GM12875 (cell line): ENCODE measurements around the gene ABHD4.

Experiments
- H3K4me3 ChIP-seq: one replicate; pipeline ENCODE4 v1.5.1; 2011; ENCODE audit warnings: low read depth, low read length, control low read depth
- TF ChIP-seq, protein P1 (sequence below): IDR thresholded peaks from 2 replicates; pipeline ENCODE4 v1.5.1; 2011; ENCODE audit warnings: low read depth, mild to moderate bottlenecking, control low read depth, inconsistent platforms, low read length, moderate library complexity, borderline replicate concordance; ENCODE audit not compliant: insufficient read depth

Gene ABHD4, protein sequence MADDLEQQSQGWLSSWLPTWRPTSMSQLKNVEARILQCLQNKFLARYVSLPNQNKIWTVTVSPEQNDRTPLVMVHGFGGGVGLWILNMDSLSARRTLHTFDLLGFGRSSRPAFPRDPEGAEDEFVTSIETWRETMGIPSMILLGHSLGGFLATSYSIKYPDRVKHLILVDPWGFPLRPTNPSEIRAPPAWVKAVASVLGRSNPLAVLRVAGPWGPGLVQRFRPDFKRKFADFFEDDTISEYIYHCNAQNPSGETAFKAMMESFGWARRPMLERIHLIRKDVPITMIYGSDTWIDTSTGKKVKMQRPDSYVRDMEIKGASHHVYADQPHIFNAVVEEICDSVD

DNA sequence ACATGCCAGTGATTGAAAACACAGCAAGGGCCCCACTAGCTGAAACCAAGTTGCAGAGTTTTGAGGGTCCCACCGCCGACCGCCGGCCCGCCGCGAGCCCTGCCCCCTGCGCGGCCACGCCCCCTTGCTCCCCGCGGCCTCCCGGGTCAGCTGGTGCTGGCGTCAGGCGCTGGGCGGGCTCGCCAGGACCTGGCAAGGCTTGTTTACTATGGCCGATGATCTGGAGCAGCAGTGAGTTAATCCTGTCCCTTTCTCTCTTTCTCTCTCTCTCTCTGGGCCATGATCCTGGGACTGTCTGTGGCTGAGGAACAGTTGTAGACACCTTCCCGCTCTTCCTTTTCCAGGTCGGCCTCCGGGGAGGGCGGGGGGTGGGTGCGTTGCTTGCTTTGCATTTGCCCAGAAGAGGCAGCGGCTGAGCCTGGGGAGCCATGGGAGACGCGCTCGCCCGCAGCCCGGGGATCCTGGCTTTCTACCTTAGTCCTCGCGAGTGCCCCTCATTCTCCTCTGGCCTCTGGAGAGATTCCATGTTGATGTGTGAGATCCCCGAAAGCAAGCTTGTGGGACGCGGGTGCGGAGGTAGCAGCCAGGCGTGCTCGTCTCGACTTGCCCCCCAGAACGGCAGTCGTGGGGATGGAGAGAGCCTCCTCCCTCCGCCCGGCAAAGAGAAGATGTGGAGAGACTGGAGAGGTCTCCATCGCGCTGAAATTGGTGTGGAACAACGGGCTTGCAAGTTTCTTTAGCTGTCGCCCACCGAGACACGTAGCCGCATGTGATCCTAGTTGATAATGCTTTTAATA, at the start of gene ABHD4:
TSS of gene ABHD4 (plus strand) at position 202 of the 797 bp plus-strand sequence. CDS start at position 209, 7 bp downstream.
- TF ChIP-seq, protein P1, sequence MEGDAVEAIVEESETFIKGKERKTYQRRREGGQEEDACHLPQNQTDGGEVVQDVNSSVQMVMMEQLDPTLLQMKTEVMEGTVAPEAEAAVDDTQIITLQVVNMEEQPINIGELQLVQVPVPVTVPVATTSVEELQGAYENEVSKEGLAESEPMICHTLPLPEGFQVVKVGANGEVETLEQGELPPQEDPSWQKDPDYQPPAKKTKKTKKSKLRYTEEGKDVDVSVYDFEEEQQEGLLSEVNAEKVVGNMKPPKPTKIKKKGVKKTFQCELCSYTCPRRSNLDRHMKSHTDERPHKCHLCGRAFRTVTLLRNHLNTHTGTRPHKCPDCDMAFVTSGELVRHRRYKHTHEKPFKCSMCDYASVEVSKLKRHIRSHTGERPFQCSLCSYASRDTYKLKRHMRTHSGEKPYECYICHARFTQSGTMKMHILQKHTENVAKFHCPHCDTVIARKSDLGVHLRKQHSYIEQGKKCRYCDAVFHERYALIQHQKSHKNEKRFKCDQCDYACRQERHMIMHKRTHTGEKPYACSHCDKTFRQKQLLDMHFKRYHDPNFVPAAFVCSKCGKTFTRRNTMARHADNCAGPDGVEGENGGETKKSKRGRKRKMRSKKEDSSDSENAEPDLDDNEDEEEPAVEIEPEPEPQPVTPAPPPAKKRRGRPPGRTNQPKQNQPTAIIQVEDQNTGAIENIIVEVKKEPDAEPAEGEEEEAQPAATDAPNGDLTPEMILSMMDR: no peak
- peak within 1 kb of the TSS; percentile 58 for H3K4me3 ChIP-seq

DNA sequence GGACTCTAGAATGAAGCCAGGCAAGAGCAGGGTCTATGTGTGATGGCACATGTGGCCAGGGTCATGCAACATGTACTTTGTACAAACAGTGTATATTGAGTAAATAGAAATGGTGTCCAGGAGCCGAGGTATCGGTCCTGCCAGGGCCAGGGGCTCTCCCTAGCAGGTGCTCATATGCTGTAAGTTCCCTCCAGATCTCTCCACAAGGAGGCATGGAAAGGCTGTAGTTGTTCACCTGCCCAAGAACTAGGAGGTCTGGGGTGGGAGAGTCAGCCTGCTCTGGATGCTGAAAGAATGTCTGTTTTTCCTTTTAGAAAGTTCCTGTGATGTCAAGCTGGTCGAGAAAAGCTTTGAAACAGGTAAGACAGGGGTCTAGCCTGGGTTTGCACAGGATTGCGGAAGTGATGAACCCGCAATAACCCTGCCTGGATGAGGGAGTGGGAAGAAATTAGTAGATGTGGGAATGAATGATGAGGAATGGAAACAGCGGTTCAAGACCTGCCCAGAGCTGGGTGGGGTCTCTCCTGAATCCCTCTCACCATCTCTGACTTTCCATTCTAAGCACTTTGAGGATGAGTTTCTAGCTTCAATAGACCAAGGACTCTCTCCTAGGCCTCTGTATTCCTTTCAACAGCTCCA, 48.7 kb upstream of the ABHD4 start:
- no peak overlapping the region for H3K4me3 ChIP-seq
- TF ChIP-seq, protein P1: no peak

DNA sequence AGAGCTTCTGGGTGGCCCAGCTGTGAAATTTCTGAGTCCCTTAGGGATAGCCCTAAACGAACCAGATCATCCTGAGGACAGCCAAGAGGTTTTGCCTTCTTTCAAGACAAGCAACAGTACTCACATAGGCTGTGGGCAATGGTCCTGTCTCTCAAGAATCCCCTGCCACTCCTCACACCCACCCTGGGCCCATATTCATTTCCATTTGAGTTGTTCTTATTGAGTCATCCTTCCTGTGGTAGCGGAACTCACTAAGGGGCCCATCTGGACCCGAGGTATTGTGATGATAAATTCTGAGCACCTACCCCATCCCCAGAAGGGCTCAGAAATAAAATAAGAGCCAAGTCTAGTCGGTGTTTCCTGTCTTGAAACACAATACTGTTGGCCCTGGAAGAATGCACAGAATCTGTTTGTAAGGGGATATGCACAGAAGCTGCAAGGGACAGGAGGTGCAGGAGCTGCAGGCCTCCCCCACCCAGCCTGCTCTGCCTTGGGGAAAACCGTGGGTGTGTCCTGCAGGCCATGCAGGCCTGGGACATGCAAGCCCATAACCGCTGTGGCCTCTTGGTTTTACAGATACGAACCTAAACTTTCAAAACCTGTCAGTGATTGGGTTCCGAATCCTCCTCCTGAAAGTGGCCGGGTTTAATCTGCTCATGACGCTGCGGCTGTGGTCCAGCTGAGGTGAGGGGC, 48.0 kb upstream of the ABHD4 start:
- H3K4me3 ChIP-seq: no peak overlapping the region
- TF ChIP-seq, protein P1: no peak

DNA sequence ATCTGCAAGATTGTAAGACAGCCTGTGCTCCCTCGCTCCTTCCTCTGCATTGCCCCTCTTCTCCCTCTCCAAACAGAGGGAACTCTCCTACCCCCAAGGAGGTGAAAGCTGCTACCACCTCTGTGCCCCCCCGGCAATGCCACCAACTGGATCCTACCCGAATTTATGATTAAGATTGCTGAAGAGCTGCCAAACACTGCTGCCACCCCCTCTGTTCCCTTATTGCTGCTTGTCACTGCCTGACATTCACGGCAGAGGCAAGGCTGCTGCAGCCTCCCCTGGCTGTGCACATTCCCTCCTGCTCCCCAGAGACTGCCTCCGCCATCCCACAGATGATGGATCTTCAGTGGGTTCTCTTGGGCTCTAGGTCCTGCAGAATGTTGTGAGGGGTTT, 46.5 kb upstream of the ABHD4 start:
- TF ChIP-seq, protein P1: no peak
- no peak overlapping the region for H3K4me3 ChIP-seq

DNA sequence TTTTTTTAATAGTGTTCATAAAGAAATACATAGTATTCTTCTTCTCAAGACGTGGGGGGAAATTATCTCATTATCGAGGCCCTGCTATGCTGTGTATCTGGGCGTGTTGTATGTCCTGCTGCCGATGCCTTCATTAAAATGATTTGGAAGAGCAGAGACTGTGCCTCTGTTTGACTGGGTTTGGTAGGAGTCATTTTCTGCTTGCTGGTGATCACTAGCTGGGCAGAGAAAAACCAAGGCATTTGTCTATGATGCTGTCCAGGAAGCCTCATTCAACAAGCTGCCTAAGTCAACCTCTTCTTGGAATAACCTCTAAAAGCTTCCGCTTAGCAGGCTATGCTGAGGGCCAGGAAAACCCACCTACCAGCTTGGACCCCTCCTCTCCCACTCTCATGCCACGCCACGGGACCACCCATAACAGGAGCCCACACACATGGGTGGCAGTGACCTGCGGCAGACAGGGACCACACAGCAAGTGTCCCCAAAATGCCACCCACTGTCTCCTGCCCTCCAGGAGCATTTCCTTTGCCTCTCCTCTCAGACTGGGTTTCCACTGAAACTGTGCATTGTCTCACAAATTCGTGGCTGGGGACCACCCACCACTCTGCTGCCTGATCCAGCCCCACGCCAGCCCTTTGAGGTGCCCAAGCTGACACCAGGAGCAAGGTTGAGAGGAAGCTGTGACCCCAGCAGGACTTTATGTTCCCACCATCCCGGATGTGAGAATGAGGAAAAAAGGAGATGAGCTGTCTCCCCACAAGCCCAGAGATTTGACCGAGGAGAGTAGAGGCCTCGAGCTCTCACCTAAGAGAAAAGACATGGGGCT, 45.9 kb upstream of the ABHD4 start:
- no peak overlapping the region for H3K4me3 ChIP-seq
- TF ChIP-seq, protein P1: no peak

DNA sequence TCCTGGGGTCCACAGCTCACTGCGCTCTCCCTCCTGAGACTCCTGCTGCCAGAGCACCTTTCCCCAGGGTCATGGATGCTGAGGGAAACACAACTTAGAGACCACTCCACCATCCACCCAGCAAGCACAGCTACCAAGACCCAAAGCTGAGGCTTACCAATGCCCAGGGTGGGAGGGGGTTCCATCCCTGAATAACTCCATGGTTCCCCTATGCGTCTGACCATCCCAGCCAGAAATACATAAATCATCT, 45.3 kb upstream of the ABHD4 start:
- TF ChIP-seq, protein P1: no peak
- no peak overlapping the region for H3K4me3 ChIP-seq
